DOHH2 (cell line): ENCODE measurements around the gene PTPRC.

Experiments used
- CTCF ChIP-seq: fragments of 200-600 bp; sonication (generic); IDR thresholded peaks from one replicate; pipeline ENCODE4 v1.5.1; 2014; ENCODE audit warnings: antibody characterized with exemption, mild to moderate bottlenecking, low read depth, low read length; ENCODE audit not compliant: poor library complexity, severe bottlenecking
- EZH2phosphoT487 ChIP-seq: fragments of 200-600 bp; sonication (generic); IDR thresholded peaks from 2 replicates; pipeline ENCODE4 v1.6.1; 2017; ENCODE audit warnings: borderline replicate concordance, mild to moderate bottlenecking, antibody characterized with exemption, low read length, moderate library complexity, mixed read lengths

- TF ChIP-seq CTCF (peak; percentile 70), EZH2phosphoT487 (no peak)
These were observed 149.8 kb downstream of the PTPRC start for GRCh38 chr1:198788561-198789064.
